CD4-positive, alpha-beta memory T cell (primary cell): ENCODE results near the gene PAQR5. TPM values are rescaled to one million over a fixed set of nuclear protein-coding genes. Genes with fewer than 3 reads are reported as not detected.

Experiments used
- CTCF ChIA-PET: fragments of 350-600 bp; sonication (Branson Sonifier 250); formaldehyde crosslinking; loops from one replicate; lab custom pipeline; 2021; ENCODE audit warnings: inconsistent platforms; ENCODE audit not compliant: partially characterized antibody; lab: Charles Lee
- POLR2A ChIA-PET: fragments of 350-600 bp; sonication (Branson Sonifier 250); formaldehyde crosslinking; loops from one replicate; lab custom pipeline; 2021; ENCODE audit not compliant: partially characterized antibody; lab: Charles Lee
- DNase-seq, 5 donors: peaks; one replicate each; pipeline versions ENCODE4 v3.0.0 to v3.0.0-alpha.2; 2020 to 2022; ENCODE audit warnings: mixed read lengths in 1 of 5
- H3K27ac ChIP-seq: one replicate; pipeline ENCODE4 v1.7.0; 2013; ENCODE audit warnings: low read depth, low read length
- H3K27me3 ChIP-seq: 2 replicates; pipeline ENCODE4 v1.7.0; 2013; ENCODE audit warnings: mild to moderate bottlenecking, low read length, moderate library complexity; ENCODE audit not compliant: insufficient read depth
- H3K36me3 ChIP-seq: 2 replicates; pipeline ENCODE4 v1.7.0; 2013; ENCODE audit warnings: mild to moderate bottlenecking, low read length, moderate library complexity; ENCODE audit not compliant: insufficient read depth
- H3K4me1 ChIP-seq: 2 replicates; pipeline ENCODE4 v1.7.0; 2013; ENCODE audit warnings: mild to moderate bottlenecking, low read length, moderate library complexity; ENCODE audit not compliant: insufficient read depth
- H3K4me3 ChIP-seq, 2 donors: one replicate each; pipeline ENCODE4 v1.7.0; 2013; ENCODE audit warnings: low read length in 2 of 2, mild to moderate bottlenecking in 1 of 2
- H3K9me3 ChIP-seq, 2 donors: one replicate each; pipeline ENCODE4 v1.7.0; 2013; ENCODE audit warnings: low read length in 2 of 2, control low read depth in 1 of 2; ENCODE audit not compliant: control insufficient read depth in 1 of 2
- H3K27ac Mint-ChIP-seq, 7 donors: one replicate each; pipeline ENCODE4 v1.8.0; 2020 to 2021; ENCODE audit warnings: mixed read lengths in 7 of 7, mild to moderate bottlenecking in 6 of 7, inconsistent platforms in 3 of 7, moderate library complexity in 3 of 7
- H3K27me3 Mint-ChIP-seq, 2 donors: one replicate each; pipeline ENCODE4 v1.8.0; 2020 to 2021; ENCODE audit warnings: mixed read lengths in 2 of 2
- H3K36me3 Mint-ChIP-seq, 2 donors: one replicate each; pipeline ENCODE4 v1.8.0; 2020 to 2021; ENCODE audit warnings: mixed read lengths in 2 of 2, inconsistent platforms in 1 of 2, mild to moderate bottlenecking in 1 of 2
- H3K4me1 Mint-ChIP-seq, 4 donors: one replicate each; pipeline ENCODE4 v1.8.0; 2020 to 2021; ENCODE audit warnings: mixed read lengths in 4 of 4, mild to moderate bottlenecking in 1 of 4
- H3K4me3 Mint-ChIP-seq, 8 donors: one replicate each; pipeline ENCODE4 v1.8.0; 2020 to 2021; ENCODE audit warnings: mixed read lengths in 8 of 8, mild to moderate bottlenecking in 7 of 8, moderate library complexity in 6 of 8, inconsistent platforms in 3 of 8
- H3K9me3 Mint-ChIP-seq, 8 donors: one replicate each; pipeline ENCODE4 v1.8.0; 2020 to 2021; ENCODE audit warnings: mixed read lengths in 8 of 8, mild to moderate bottlenecking in 5 of 8, inconsistent platforms in 3 of 8, moderate library complexity in 1 of 8
- intact Hi-C: fragments of 100-400 bp; cut with micrococcal nuclease; formaldehyde crosslinking; loops from one replicate; pipeline ENCODE4 v1.15.1; 2023
- polyA plus RNA-seq, 2 donors: library from polyadenylated mRNA; unstranded; fragments of 300-500 nt; fragmentation: Illumina TruSeq; gene quantifications; one replicate each; pipeline ENCODE4 v1.2.3, GENCODE V29; 2021
- total RNA-seq, 2 experiments: library from RNA; stranded (reverse); gene quantifications; one replicate each; pipeline ENCODE4 v1.2.3, GENCODE V29; 2021

Gene PAQR5
- total and polyA plus RNA-seq, 4 experiments from 2014 or later = 0.20 TPM; not detected in 3

GRCh38 chr15:69359722-69360121, 61.0 kb downstream of the PAQR5 start:
- H3K27ac ChIP-seq = no peak overlapping the region
- POLR2A ChIA-PET = no interaction called here
- no peak overlapping the region for H3K4me3 Mint-ChIP-seq

GRCh38 chr15:69360642-69361041, 61.9 kb downstream of the PAQR5 start:
- Mint-ChIP-seq H3K27me3 (peaks cover 1 to 13% of the 10 kb centered on the region in 2 donors), H3K9me3 (no peaks in the 10 kb centered on the region), H3K36me3 (no peaks in the 10 kb centered on the region), H3K4me1 (no peaks in the 10 kb centered on the region), H3K27ac (peak overlapping the region in 1 of 7 donors; percentile 27), H3K4me3 (no peak overlapping the region)
- intact Hi-C loops = no loop called here
- Histone ChIP-seq H3K27me3 (no peaks in the 10 kb centered on the region), H3K36me3 (no peaks in the 10 kb centered on the region), H3K4me3 (no peak overlapping the region), H3K4me1 (no peaks in the 10 kb centered on the region), H3K9me3 (no peaks in the 10 kb centered on the region), H3K27ac (no peak overlapping the region)
- POLR2A ChIA-PET = no interaction called here
- DNase-seq = no peak
- CTCF ChIA-PET = no interaction called here

More at GRCh38 chr15:69359722-69360121, 61.0 kb downstream of the PAQR5 start:
- Mint-ChIP-seq H3K27me3 (peaks cover 1 to 13% of the 10 kb centered on the region in 2 donors), H3K27ac (no peak overlapping the region), H3K9me3 (no peaks in the 10 kb centered on the region), H3K36me3 (no peaks in the 10 kb centered on the region), H3K4me1 (no peaks in the 10 kb centered on the region)
- Histone ChIP-seq H3K9me3 (no peaks in the 10 kb centered on the region), H3K36me3 (no peaks in the 10 kb centered on the region), H3K4me1 (no peaks in the 10 kb centered on the region), H3K4me3 (no peak overlapping the region), H3K27me3 (no peaks in the 10 kb centered on the region)
- no peak for DNase-seq
- intact Hi-C loops = no loop called here
- CTCF ChIA-PET = no interaction called here

DNA sequence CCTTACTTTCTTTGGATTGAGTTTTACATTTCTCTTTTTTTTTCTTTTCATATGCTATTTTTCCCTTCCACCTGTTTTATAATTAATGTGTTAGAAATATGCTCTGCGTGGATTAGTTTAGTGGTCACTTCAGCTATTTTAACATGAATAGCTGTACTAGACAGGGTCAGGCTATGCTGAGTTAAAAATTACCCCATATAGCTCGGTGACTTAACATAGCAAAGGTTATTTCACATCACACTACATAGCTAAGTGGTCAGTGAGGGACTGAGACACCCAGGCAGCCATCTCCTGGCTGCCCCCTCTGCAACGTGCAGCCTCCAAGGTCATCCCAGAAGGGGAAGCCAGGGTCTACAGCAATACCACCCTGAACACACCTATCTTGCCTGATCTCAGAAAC, 68.5 kb downstream of the PAQR5 start:
- Mint-ChIP-seq H3K27me3 (peaks cover 6% of the 10 kb centered on the region in 2 donors), H3K9me3 (peaks cover 0 to 2% (median 0%) of the 10 kb centered on the region in 8 donors), H3K4me3 (peak overlapping the region in 1 of 8 donors; percentile 69), H3K36me3 (no peaks in the 10 kb centered on the region), H3K4me1 (no peaks in the 10 kb centered on the region), H3K27ac (no peak overlapping the region)
- Histone ChIP-seq H3K27ac (no peak overlapping the region), H3K36me3 (no peaks in the 10 kb centered on the region), H3K4me1 (no peaks in the 10 kb centered on the region), H3K4me3 (no peak overlapping the region), H3K27me3 (no peaks in the 10 kb centered on the region), H3K9me3 (no peaks in the 10 kb centered on the region)
- intact Hi-C loops = no loop called here
- CTCF ChIA-PET = no interaction called here
- POLR2A ChIA-PET = interaction anchor here (0.7 kb wide), 1 partner anchor 10 kb away, joined by 4 read pairs; no protein-coding TSS in a partner anchor
- no peak for DNase-seq

DNA sequence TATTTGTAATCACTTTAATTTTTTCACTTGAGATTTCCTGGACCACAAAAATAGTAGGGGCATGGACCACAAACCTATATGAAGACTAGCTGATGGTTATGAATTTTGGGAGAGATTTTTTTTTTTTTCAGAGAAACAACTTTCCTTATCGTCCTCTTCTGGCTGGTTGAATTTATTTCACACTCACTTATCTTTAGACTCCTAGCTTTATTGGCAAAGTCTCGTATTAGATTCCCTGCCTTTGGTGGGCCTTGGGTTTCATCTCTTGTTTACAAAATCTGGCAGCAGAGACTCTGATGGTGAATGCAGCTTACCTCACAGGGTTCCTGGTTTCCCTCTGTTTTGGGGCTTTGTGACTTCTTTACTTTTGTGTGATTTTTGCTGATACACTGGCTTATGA, 70.9 kb downstream of the PAQR5 start:
- H3K4me3 ChIP-seq = no peak overlapping the region
- no peaks in the 10 kb centered on the region for H3K4me1 ChIP-seq
- H3K27ac ChIP-seq = no peak overlapping the region
- no peaks in the 10 kb centered on the region for H3K36me3 Mint-ChIP-seq
- no peak overlapping the region for H3K27ac Mint-ChIP-seq
- no peak for DNase-seq
- H3K36me3 ChIP-seq = no peaks in the 10 kb centered on the region
- ChIA-PET CTCF (no interaction called here), POLR2A (no interaction called here)
- no peak overlapping the region for H3K4me3 Mint-ChIP-seq
- H3K27me3 Mint-ChIP-seq = peaks cover 5 to 7% of the 10 kb centered on the region in 2 donors
- no peaks in the 10 kb centered on the region for H3K27me3 ChIP-seq
- H3K9me3 Mint-ChIP-seq = peaks cover 0 to 6% (median 0%) of the 10 kb centered on the region in 8 donors
- intact Hi-C loops = no loop called here
- H3K4me1 Mint-ChIP-seq = no peaks in the 10 kb centered on the region
- H3K9me3 ChIP-seq = no peaks in the 10 kb centered on the region

GRCh38 chr15:69373406-69373805, 74.7 kb downstream of the PAQR5 start:
- no peaks in the 10 kb centered on the region for H3K36me3 ChIP-seq
- H3K27ac ChIP-seq = no peak overlapping the region
- intact Hi-C loops = no loop called here
- Mint-ChIP-seq H3K4me1 (no peaks in the 10 kb centered on the region), H3K36me3 (no peaks in the 10 kb centered on the region), H3K27me3 (peaks cover 7 to 8% of the 10 kb centered on the region in 2 donors), H3K9me3 (peaks cover 0 to 4% (median 0%) of the 10 kb centered on the region in 8 donors), H3K4me3 (no peak overlapping the region), H3K27ac (no peak overlapping the region)
- no peaks in the 10 kb centered on the region for H3K4me1 ChIP-seq
- ChIA-PET CTCF (no interaction called here), POLR2A (no interaction called here)
- no peak for DNase-seq
- H3K27me3 ChIP-seq = no peaks in the 10 kb centered on the region
- H3K4me3 ChIP-seq = no peak overlapping the region
- no peaks in the 10 kb centered on the region for H3K9me3 ChIP-seq

- ChIA-PET POLR2A (no interaction called here), CTCF (interaction anchor here (1.1 kb wide), 1 partner anchor 17 kb away, joined by 3 read pairs; no protein-coding TSS in a partner anchor)
- Histone ChIP-seq H3K36me3 (no peaks in the 10 kb centered on the region), H3K9me3 (no peaks in the 10 kb centered on the region), H3K4me1 (no peaks in the 10 kb centered on the region), H3K4me3 (no peak overlapping the region), H3K27me3 (no peaks in the 10 kb centered on the region), H3K27ac (no peak overlapping the region)
- no peak for DNase-seq
- H3K4me3 Mint-ChIP-seq = no peak overlapping the region
- no peaks in the 10 kb centered on the region for H3K4me1 Mint-ChIP-seq
- H3K36me3 Mint-ChIP-seq = no peaks in the 10 kb centered on the region
- peaks cover 7 to 12% of the 10 kb centered on the region in 2 donors for H3K27me3 Mint-ChIP-seq
- intact Hi-C loops = no loop called here
- H3K9me3 Mint-ChIP-seq = peaks cover 0 to 4% (median 0%) of the 10 kb centered on the region in 8 donors
- H3K27ac Mint-ChIP-seq = no peak overlapping the region
Observed at GRCh38 chr15:69375151-69375790, 76.6 kb downstream of the PAQR5 start.

DNA sequence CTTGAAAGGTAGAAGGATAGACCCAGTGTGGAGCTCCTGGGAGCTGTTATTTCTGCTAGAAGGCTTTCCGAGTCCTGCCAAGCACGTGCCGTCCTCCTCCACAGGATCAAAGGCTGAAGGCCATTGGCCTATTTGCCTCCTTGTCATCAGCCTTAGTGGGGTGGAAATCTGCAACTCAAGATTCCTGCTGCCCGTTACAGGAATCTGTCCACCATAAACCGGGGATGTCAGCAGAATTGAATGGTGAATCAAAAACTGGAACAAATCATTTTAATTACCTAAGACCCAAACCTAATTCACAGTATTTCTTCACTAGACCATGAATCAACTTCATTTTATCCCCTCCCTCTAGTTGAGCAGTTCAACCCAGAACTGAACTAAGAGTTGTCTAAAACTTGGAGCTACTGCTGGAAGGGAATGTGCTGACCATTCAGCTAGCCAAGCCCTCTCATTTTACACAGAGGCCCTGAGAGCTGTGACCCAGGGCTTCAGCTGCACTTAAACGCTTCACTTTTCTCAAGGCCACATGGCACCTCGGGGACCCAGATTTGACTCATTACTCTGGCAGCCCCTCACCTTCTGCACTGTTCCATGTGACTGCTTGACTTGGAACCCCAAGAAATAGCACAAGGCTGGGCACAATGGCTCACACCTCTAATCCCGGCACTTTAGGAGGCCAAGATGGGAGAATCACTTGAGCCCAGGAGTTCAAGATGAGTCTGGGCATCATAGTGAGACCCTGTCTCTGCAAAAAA, 78.7 kb downstream of the PAQR5 start:
- H3K4me3 Mint-ChIP-seq = no peak overlapping the region
- no peaks in the 10 kb centered on the region for H3K36me3 Mint-ChIP-seq
- no peaks in the 10 kb centered on the region for H3K4me1 Mint-ChIP-seq
- H3K4me3 ChIP-seq = no peak overlapping the region
- H3K27ac Mint-ChIP-seq = no peak overlapping the region
- no peaks in the 10 kb centered on the region for H3K4me1 ChIP-seq
- intact Hi-C loops = no loop called here
- POLR2A ChIA-PET = interaction anchor here (0.5 kb wide), 1 partner anchor 10 kb away, joined by 4 read pairs; no protein-coding TSS in a partner anchor
- CTCF ChIA-PET = no interaction called here
- no peaks in the 10 kb centered on the region for H3K36me3 ChIP-seq
- H3K9me3 ChIP-seq = no peaks in the 10 kb centered on the region
- H3K27me3 Mint-ChIP-seq = peaks cover 5 to 14% of the 10 kb centered on the region in 2 donors
- H3K9me3 Mint-ChIP-seq = peaks cover 0 to 4% (median 0%) of the 10 kb centered on the region in 8 donors
- no peaks in the 10 kb centered on the region for H3K27me3 ChIP-seq
- no peak for DNase-seq
- no peak overlapping the region for H3K27ac ChIP-seq
